Measurements from ENCODE around the gene DIDO1. TPM values are rescaled to one million over a fixed set of nuclear protein-coding genes. Genes with fewer than 3 reads are reported as not detected.

Gene DIDO1
- total and polyA plus RNA-seq, 2 of the 13 experiments (the other 11 are each of a cell fraction or from before 2014, with no cell fraction given) = 75.0 to 75.1 TPM

- TF ChIP-seq ETS1 (CRISPR knock-in tag; IDR thresholded peaks at IDR 0.05) (no peak), KDM6A (CRISPR knock-in tag; IDR thresholded peaks at IDR 0.05; ENCODE audit: low read depth) (no peak), ZNF383 (CRISPR knock-in tag; IDR thresholded peaks at IDR 0.05; ENCODE audit: borderline replicate concordance) (no peak), CEBPB (IDR thresholded peaks at IDR 0.05; ENCODE audit: borderline replicate concordance, low read depth, low read length) (no peak), ZNF713 (CRISPR knock-in tag; IDR thresholded peaks at IDR 0.05) (no peak), MED1 (CRISPR knock-in tag; IDR thresholded peaks at IDR 0.05) (no peak), ETV5 (CRISPR knock-in tag; IDR thresholded peaks at IDR 0.05; ENCODE audit: borderline replicate concordance) (no peak), MZF1 (CRISPR knock-in tag; IDR thresholded peaks at IDR 0.05; ENCODE audit: borderline replicate concordance) (no peak), PAF1 (CRISPR knock-in tag; IDR thresholded peaks at IDR 0.05) (peak; percentile 76; the same call in 1 of the 2 replicates), KLF15 (CRISPR knock-in tag; IDR thresholded peaks at IDR 0.05; ENCODE audit: borderline replicate concordance) (no peak), ZNF597 (CRISPR knock-in tag; IDR thresholded peaks at IDR 0.05) (no peak), ZXDC (CRISPR knock-in tag; IDR thresholded peaks at IDR 0.05) (no peak), ZBTB21 (CRISPR knock-in tag; IDR thresholded peaks at IDR 0.05) (no peak), POLR2A (IDR thresholded peaks at IDR 0.05; ENCODE audit: insufficient read depth in 1 of 2, low read depth in 2 of 2, low read length in 2 of 2) (peak; percentile 23 to 32; a peak in 2 of 4 replicates), MEF2D (CRISPR knock-in tag; IDR thresholded peaks at IDR 0.05) (no peak), CBX5 (CRISPR knock-in tag; IDR thresholded peaks at IDR 0.05; ENCODE audit: borderline replicate concordance) (no peak), CHCHD3 (CRISPR knock-in tag; IDR thresholded peaks at IDR 0.05) (0 out of 2 replicates have a peak, but pooled peaks have one; percentile 75), ASH2L (IDR thresholded peaks at IDR 0.05; ENCODE audit: insufficient read length, low read depth, low read length) (no peak), ZNF530 (CRISPR knock-in tag; IDR thresholded peaks at IDR 0.05; ENCODE audit: low read depth) (no peak), ZNF75D (CRISPR knock-in tag; IDR thresholded peaks at IDR 0.05; ENCODE audit: borderline replicate concordance) (no peak; the same call in 1 of the 2 replicates), BORCS8-MEF2B (CRISPR knock-in tag; IDR thresholded peaks at IDR 0.05) (no peak), ZNF441 (CRISPR knock-in tag; IDR thresholded peaks at IDR 0.05; ENCODE audit: borderline replicate concordance) (no peak)
Measured at GRCh38 chr20:62898093-62898964, 28.0 kb downstream of the DIDO1 start (continued).

Measured in HepG2 (cell line).